Ovary (tissue), 9 donors: ENCODE measurements around the gene RAD51AP2. TPM values are rescaled to one million over a fixed set of nuclear protein-coding genes. Genes with fewer than 3 reads are reported as not detected.

ENCODE experiments used
- DNase-seq, 5 donors: peaks; one replicate each; pipeline ENCODE4 v3.0.0-alpha.2; 2019 to 2020
- H3K27ac ChIP-seq, 2 donors: fragments of 200-600 bp; one replicate each; pipeline versions ENCODE4 v1.5.1 to v1.8.0; 2019 to 2022
- H3K27me3 ChIP-seq: fragments of 200-600 bp; one replicate; pipeline ENCODE4 v1.8.0; 2022
- H3K36me3 ChIP-seq: fragments of 200-600 bp; sonication (generic); one replicate; pipeline ENCODE4 v1.5.1; 2019
- H3K4me1 ChIP-seq: one replicate; pipeline ENCODE4 v1.8.1; 2013; ENCODE audit warnings: mild to moderate bottlenecking, moderate library complexity; ENCODE audit not compliant: insufficient read depth
- H3K4me3 ChIP-seq: fragments of 200-600 bp; sonication (generic); one replicate; pipeline ENCODE4 v1.5.1; 2017
- H3K9me3 ChIP-seq, 2 donors: fragments of 200-600 bp in 1 of 2; sonication (generic) in 1 of 2; one replicate each; pipeline versions ENCODE4 v1.5.1 to v1.8.1; 2013 to 2019; ENCODE audit warnings: mild to moderate bottlenecking in 1 of 2, moderate library complexity in 1 of 2
- CTCF ChIP-seq, 3 donors: fragments of 450-650 bp in 2 of 3; fragments of 200-600 bp in 1 of 3; IDR thresholded peaks; one replicate each; pipeline versions ENCODE4 v1.5.1 to v1.8.0; 2016 to 2022; ENCODE audit warnings: antibody characterized with exemption in 3 of 3, mild to moderate bottlenecking in 1 of 3
- EP300 ChIP-seq: sonication (generic); formaldehyde crosslinking; IDR thresholded peaks from one replicate; pipeline ENCODE4 v1.6.1; 2017; ENCODE audit warnings: antibody characterized with exemption
- POLR2A ChIP-seq: fragments of 450-650 bp; IDR thresholded peaks from one replicate; pipeline ENCODE4 v1.6.1; 2017; ENCODE audit warnings: antibody characterized with exemption, mild to moderate bottlenecking, moderate library complexity
- WGBS, 3 donors: extraction: QIAGEN DNeasy Blood & Tissue Kit in 1 of 3; methylation state at CpG; one replicate each; pipeline versions ENCODE4 v1.1.5 to v1.1.7; 2013 to 2017; 5-methylcytosine and 5-hydroxymethylcytosine counted together
- intact Hi-C, 4 donors: fragments of 100-400 bp; cut with DNase I; formaldehyde crosslinking; loops; one replicate each; pipeline versions ENCODE4 v1.11.0 to v1.15.1; 2022 to 2023
- polyA plus RNA-seq, 2 donors: library from polyadenylated mRNA; stranded (reverse); fragments of 200-250 nt in 1 of 2; fragments of 350-450 nt in 1 of 2; fragmentation: Illumina TruSeq in 1 of 2; extraction: RNeasy Lipid Tissue Mini Kit (QIAGEN cat#74804) in 1 of 2; gene quantifications; one replicate each; pipeline ENCODE4 v1.2.3, GENCODE V29; 2013 to 2014
- total RNA-seq, 7 donors: library from RNA; depleted of rRNA in 2 of 7; stranded (reverse); fragments of >200 nt in 2 of 7; fragmentation: NEBNext Ultra II Directional in 3 of 7; extraction: Animal tissue kit (Norgen Biotek cat#: 25700) in 3 of 7; gene quantifications; one replicate each; pipeline versions ENCODE4 v1.1.0 to v1.2.4, GENCODE V29; 2016 to 2023
- donor health status: DM: no; HTN: no; CAD: no; lungs with moderate emphysema.
- donor health status: DM: no; HTN: no; CAD: no.
- donor health status: Bipolar disorder and iron deficiency.
- donor health status: DM: yes; HTN: yes; CAD: no.
- donor health status: DM: no; HTN: no; CAD: no.
- donor health status: DM: yes; HTN: yes; CAD: no.

The RAD51AP2 gene
- total and polyA plus RNA-seq, 9 donors, result 0.02 to 0.24 (median 0.10) TPM

- intact Hi-C loops, result no loop called here
- peak overlapping the region; percentile 56 for H3K4me3 ChIP-seq
- TF ChIP-seq EP300 (no peak), CTCF (IDR thresholded peaks at IDR 0.05) (no peak), POLR2A (no peak)
- WGBS, 3 donors, result 1% methylated on average over 25 to 52 of the region's 52 CpGs
- no peaks in the 10 kb centered on the region for H3K27me3 ChIP-seq
- no peaks in the 10 kb centered on the region for H3K4me1 ChIP-seq
- H3K36me3 ChIP-seq, result no peaks in the 10 kb centered on the region
- no peaks in the 10 kb centered on the region for H3K9me3 ChIP-seq
- peak; percentile 56 to 78 (median 66) for DNase-seq
- peak overlapping the region; percentile 9 to 34 for H3K27ac ChIP-seq
Observed at GRCh38 chr2:17538844-17539554, 20.8 kb upstream of the RAD51AP2 start.

DNA sequence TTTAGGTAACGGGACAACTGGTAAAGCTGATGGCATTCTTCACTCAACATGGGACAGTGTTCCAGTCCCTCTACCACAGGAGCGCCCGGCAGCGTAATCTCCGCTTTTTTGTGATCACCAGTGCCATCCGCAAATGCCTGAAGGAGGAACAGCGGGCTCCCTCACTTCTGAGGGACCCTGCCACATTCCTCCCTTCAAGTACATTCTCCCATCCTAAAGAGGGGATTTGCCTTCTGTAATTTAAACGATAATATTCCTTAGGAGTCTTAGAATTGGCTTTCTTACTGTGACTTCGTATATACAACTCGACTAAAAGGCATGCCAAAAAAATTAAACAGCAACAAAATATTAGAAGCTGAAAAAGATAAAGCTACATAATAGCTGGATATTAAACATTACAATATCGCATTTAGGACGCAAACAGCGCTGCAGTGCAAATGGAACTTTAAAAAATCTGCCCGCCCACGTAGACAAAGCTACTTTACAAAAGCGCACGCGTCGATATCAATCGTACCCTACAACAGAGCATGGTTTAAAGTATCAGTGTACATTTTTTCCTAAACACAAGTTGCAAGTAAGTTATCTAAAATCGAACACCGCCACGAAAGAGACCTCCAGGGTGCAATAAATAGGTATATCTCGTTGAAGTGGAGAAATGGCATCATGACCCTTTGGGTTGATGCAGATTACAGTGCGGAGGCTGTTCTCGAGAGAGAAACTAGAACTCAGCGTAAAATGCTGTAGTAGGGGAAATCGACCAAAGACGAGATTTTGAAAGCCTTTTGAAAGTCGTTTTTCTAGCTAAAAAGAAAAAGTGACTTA, 20.0 kb upstream of the RAD51AP2 start:
- no peak overlapping the region for H3K27ac ChIP-seq
- no peaks in the 10 kb centered on the region for H3K4me1 ChIP-seq
- no peak for DNase-seq
- no peaks in the 10 kb centered on the region for H3K27me3 ChIP-seq
- no peaks in the 10 kb centered on the region for H3K36me3 ChIP-seq
- intact Hi-C loops, result no loop called here
- WGBS, 3 donors, result 5 to 6% (median 5%) methylated on average over 30 of the region's 30 CpGs
- H3K4me3 ChIP-seq, result peak overlapping the region; percentile 56
- TF ChIP-seq EP300 (no peak), POLR2A (no peak), CTCF (IDR thresholded peaks at IDR 0.05) (no peak)
- no peaks in the 10 kb centered on the region for H3K9me3 ChIP-seq

DNA sequence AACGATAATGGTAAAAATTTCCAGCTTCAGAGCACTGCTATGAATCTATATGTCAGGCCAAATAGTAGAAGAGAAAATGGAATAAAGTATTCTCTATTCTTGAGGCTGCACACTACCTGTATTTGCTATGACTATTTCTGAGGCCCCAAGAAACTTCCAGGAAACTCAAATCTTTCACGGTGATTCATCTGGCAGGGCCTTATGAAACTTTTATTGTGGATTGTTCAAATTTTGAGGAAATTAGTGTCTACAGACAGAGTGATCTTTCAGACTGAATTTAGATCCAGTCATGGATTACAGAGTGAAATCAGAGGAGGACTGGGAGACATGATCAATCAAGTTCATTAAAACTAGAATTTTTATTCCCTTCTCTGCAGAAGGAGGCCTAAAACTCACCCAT, 18.2 kb upstream of the RAD51AP2 start:
- DNase-seq, result no peak
- no peaks in the 10 kb centered on the region for H3K27me3 ChIP-seq
- no peaks in the 10 kb centered on the region for H3K9me3 ChIP-seq
- H3K4me1 ChIP-seq, result no peaks in the 10 kb centered on the region
- intact Hi-C loops, result no loop called here
- no peak overlapping the region for H3K4me3 ChIP-seq
- WGBS, 3 donors, result 82 to 84% (median 82%) methylated on average over 2 of the region's 2 CpGs
- no peak overlapping the region for H3K27ac ChIP-seq
- TF ChIP-seq POLR2A (no peak), CTCF (IDR thresholded peaks at IDR 0.05) (no peak), EP300 (no peak)
- H3K36me3 ChIP-seq, result no peaks in the 10 kb centered on the region

DNA sequence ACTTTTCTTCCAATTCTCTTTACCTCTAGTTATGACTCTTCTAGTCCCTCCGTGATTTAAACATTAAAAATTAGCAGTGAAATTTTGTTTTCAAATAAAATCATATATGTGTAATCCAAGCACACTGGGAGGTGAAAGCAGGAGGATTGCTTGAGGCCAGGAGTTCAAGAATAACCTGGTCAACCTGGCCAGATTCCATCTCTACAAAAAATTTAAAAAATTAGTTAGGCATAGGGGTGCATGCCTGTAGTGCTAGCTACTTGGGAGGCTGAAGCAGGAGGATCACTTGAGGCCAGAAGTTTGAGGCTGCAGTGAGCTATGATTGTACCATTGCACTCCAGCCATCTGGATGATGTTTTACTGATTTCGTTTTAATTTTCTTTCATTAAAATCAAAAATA, 15.3 kb upstream of the RAD51AP2 start:
- DNase-seq, result no peak
- H3K4me3 ChIP-seq, result no peak overlapping the region
- no peaks in the 10 kb centered on the region for H3K9me3 ChIP-seq
- TF ChIP-seq EP300 (no peak), CTCF (IDR thresholded peaks at IDR 0.05) (no peak), POLR2A (no peak)
- no peaks in the 10 kb centered on the region for H3K36me3 ChIP-seq
- 68 to 81% (median 72%) methylated on average over 2 of the region's 2 CpGs for WGBS, 3 donors
- H3K27ac ChIP-seq, result no peak overlapping the region
- no peaks in the 10 kb centered on the region for H3K4me1 ChIP-seq
- intact Hi-C loops, result no loop called here
- no peaks in the 10 kb centered on the region for H3K27me3 ChIP-seq
